Stimulated activated CD4-positive, alpha-beta T cell treated with anti-CD3 and anti-CD28 coated beads, Interleukin-4, amount 100 ng/mL, for 48 hours (primary cell): ENCODE results near the gene CA9.
A peak's percentile ranks its signal among the peaks of the same experiment; 100 is the strongest.
"Not testable (repeated sequence)": the region's sequence is repeated elsewhere in the genome, so short reads cannot be mapped to it uniquely, and the experiment has no call there.

Experiments used
- DNase-seq, 2 donors: peaks; one replicate each; pipeline ENCODE4 v3.0.0-alpha.2; 2020; ENCODE audit warnings: low read depth in 2 of 2

The CA9 gene

DNA sequence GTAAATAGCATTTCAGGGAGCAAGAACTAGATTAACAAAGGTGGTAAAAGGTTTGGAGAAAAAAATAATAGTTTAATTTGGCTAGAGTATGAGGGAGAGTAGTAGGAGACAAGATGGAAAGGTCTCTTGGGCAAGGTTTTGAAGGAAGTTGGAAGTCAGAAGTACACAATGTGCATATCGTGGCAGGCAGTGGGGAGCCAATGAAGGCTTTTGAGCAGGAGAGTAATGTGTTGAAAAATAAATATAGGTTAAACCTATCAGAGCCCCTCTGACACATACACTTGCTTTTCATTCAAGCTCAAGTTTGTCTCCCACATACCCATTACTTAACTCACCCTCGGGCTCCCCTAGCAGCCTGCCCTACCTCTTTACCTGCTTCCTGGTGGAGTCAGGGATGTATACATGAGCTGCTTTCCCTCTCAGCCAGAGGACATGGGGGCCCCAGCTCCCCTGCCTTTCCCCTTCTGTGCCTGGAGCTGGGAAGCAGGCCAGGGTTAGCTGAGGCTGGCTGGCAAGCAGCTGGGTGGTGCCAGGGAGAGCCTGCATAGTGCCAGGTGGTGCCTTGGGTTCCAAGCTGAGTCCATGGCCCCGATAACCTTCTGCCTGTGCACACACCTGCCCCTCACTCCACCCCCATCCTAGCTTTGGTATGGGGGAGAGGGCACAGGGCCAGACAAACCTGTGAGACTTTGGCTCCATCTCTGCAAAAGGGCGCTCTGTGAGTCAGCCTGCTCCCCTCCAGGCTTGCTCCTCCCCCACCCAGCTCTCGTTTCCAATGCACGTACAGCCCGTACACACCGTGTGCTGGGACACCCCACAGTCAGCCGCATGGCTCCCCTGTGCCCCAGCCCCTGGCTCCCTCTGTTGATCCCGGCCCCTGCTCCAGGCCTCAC, at the start of gene CA9:
CA9 (plus strand) TSS at position 797 of the 893 bp plus-strand sequence; CDS start at position 829, 32 bp downstream.
- DNase-seq, result no peak

DNA sequence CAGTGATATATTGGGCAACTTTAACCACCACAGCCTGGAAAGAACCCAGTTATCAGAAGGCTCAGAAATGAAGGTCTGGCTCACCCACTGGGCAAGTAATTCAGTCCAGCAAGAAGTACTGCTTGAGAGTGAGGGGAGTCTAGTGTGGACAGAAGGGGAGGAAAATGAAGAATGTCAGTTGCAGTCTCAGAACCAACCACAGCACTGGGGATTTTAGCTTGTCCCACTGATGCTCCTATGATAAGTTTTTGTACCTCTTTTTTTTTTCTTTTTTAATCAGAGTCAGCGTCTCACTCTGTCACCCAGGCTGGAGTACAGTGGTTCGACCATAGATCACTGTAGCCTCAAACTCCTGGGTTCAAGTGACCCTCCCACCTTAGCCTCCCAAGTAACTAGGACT, 46.2 kb upstream of the CA9 start:
- no peak for DNase-seq

DNA sequence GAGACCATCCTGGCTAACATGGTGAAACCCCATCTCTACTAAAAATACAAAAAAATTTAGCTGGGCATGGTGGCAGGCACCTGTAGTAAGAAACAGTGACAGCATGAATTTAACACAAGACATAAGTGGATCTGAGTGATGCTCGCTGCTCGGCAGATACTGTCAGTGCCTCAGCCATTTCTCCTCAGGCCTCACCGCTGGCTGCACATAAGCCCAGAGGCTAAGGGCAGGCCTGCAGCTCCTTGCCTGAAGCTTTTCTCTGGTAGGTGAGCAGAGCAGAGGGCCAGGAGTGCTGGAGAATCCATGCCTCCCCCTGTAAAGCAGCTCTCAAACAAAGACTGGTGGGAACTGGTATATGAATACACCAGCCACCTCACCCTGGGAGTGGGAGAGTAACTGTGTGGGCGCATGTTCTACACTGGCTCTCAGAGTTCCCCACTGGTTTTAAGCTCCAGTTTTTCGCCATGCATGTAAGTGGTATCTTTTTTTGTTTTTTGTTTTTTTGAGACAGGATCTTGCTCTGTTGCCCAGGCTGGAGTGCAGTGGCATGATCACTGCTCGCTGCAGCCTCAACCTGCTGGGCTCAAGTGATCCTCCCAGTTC, 45.2 kb upstream of the CA9 start:
- no peak for DNase-seq

DNA sequence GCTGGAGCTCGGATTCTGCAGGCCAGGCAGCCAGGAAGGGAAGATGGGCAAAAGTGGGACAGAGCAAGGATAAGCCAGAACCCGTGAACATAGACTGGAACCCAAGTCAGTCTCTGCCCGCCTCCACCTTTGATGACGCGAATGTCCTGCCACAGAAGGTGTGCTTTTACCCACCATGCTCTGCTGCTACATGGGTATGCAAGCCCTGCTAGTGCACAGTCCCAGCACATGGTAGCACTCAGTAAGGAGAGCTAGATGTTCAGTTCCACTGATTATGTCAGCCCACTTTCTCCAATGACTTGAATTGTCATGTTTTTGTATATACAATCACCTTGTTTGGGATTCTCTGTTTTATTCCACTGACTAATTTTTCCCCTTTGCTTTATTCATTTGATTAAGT, 44.1 kb upstream of the CA9 start:
- no peak for DNase-seq

DNA sequence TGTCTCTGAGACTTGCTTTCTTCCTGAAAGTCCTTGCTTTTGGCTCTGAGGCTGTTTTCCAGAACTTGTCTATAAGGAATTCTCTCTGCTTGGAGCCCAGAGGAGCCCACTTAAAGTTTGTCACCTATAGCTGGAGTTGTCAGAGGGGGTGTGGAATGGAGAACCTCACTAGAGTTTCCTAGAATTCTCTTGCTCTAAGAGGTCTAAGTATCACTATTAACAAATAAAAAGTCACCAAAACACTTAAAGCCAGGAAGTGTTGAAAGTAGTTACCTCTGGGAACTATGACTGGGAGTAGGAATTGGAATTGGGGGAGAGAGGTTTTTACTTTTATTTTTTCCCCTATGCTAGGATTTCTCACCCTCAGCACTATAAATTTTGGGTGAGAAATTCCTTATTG, 38.0 kb upstream of the CA9 start:
- DNase-seq, result no peak

DNA sequence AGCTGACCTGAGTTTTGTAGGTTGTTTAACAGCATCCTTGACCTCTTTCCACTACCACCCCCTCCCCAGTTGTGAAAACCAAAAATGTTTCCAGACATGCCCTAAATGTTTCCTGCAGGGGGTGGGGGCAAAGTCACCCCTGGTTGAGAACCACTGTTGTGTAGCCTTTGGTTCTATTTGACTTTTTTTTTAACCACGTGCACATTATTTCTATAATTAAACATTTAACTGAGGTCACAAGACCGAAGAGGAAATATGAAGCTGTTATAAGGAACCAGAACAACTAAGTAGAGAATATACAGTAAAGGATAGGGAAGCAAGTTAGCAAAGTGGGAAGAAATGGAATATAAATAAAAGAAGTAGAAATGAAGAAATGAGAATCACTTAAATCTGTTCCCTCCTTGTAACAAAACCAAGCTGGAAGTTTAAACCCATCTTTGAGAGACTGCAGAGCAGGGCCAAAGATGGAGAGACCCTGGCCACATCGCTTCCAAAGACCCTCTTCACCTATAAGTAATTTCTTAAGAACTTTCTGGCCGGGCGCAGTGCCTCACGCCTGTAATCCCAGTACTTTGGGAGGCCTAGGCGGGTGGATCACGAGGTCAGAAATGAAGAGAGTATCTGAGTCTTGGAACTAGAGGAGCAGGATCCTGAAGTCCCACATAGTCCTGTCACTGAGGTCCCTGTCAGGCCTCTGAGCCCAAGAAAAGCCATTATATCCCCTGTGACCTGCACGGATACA, 37.4 kb upstream of the CA9 start:
- no peak for DNase-seq

DNA sequence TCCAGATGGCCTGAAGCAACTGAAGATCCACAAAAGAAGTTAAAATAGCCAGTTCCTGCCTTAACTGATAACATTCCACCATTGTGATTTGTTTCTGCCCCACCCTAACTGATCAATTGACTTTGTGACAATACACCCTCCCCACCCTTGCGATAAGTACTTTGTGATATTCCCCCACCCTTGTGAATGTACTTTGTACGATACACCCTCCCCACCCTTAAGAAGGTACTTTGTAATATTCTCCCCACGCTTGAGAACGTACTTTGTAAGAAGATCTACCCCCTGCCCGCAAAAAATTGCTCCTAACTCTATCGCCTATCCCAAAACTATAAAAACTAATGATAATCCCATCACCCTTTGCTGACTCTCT, 36.9 kb upstream of the CA9 start:
- not testable (repeated sequence) for DNase-seq

DNA sequence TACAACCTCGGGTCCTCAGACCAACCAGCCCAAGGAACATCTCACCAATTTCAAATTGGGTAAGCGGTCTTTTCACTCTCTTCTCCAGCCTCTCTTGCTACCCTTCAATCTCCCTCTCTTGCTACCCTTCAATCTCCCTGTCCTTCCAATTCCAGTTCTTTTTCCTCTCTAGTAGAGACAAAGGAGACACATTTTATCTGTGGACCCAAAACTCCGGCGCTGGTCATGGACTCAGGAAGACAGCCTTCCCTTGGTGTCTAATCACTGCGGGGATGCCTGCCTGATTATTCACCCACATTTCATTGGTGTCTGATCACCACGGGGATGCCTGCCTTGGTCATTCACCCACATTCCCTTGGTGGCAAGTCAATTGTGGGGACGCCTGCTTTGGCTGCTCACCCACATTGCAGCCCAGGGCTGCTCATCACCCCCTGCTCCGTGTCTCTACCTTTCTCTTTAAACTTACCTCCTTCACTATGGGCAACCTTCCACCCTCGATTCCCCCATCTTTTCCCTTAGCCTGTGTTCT, 36.2 kb upstream of the CA9 start:
- DNase-seq, result not testable (repeated sequence)

DNA sequence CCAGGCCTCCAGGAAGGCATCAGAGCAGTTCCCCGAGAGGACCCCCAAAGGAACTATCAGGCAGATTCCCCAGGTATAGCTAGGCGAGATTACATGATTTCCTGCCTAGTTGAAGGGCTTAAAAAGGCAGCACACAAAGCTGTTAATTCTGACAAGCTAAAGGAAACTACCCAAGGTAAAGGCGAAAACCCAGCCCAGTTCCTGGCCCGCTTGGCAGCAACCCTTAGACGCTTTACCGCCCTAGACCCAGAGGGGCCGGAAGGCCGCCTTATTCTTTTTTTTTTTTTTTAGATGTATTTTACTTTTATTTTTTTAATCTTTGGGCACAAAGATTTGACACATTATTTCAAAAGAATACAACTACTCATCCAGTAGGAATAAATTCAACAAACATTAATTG, 35.0 kb upstream of the CA9 start:
- DNase-seq, result not testable (repeated sequence)

DNA sequence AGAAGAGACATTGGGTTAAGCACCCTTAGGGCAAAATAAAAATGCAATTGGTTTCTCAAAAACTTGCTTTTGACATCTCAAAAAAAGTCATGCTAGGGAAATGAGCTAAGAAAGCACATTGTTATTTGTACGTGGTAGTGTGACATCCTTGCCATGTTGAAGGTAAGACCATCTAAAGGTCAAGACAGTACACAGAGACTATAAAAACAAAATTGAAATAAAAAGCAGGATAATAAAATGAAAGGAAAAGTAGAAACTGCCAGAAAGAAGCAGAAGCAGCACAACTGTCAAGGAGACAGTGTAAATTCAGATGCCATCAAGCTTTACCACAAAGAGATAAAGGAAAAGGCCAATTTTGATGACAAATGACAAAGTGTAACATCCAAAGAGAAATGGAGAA, 34.5 kb upstream of the CA9 start:
- not testable (repeated sequence) for DNase-seq

DNA sequence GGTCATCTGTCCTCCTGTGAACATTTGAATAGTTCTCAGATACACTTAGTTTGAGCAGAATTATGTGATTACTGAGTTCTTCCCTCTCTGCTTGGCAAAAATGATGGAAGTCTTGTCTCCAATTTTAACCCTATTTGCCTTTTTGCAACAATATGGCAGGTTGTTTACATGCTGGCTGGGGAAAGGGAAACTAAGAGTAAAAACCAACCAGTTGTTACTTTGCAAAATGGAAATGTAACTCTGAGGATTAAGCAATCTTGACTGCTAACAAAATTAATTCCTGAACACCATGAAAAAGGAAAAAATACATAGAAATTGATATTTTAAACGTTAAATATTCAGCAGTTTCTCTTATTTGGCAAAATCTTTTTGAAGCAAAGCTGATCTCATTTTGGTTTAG, 34.1 kb upstream of the CA9 start:
- no peak for DNase-seq

DNA sequence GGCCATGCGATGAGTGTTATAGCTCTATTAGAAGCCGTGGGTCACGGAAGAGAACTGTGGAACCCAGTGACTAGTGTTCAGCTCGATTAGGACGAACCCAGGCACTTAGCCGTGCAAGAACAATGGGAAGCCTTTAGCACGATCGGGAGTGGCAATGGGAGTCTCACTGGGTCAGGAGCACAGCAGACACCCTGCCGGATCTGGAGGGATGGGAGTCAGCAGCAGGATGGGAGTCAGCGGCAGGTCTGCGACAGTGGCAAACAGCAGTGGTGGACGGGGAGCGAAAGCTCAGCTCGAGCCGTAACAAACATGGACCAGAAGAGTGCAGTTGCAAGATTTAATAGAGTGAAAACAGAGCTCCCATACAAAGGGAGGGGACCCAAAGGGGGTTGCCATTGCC, 33.3 kb upstream of the CA9 start:
- not testable (repeated sequence) for DNase-seq

DNA sequence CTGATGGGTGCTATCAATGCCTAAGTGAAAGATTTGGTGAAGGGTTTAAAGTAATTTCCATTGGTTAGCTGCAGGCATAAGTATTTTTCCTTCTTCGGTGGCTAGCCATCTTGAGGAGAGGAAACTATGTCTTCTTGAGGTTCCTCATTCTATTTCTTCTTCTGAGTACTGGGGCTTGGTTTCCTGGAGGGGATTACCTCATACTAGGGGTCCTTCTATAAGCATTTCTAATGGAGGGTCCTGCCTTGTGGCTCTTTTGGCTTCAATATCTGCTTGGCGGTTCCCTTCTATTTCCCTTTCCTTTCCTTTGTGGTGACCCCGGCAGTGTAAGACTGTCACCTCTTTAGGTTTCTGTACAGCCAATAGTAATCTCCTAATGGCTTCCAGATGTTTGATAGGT, 32.2 kb upstream of the CA9 start:
- not testable (repeated sequence) for DNase-seq

DNA sequence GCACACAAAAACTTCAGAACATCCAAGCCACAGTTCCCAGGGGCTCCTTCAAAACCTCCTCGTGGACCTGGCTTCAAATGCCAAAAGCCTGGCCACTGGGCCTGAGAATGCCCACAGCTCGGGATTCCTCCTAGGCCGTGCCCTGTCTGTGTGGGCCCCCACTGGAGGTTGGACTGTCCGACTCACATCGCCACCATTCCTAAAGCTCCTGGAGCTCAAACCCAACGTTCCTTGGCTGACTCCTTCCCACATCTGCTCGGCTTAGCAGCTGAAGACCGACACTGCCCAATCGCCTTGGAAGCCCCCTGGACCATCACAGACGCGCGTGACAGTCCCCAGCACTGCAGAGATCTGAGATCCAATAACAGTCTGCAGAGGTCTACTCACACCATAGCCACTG, 30.7 kb upstream of the CA9 start:
- no peak for DNase-seq

DNA sequence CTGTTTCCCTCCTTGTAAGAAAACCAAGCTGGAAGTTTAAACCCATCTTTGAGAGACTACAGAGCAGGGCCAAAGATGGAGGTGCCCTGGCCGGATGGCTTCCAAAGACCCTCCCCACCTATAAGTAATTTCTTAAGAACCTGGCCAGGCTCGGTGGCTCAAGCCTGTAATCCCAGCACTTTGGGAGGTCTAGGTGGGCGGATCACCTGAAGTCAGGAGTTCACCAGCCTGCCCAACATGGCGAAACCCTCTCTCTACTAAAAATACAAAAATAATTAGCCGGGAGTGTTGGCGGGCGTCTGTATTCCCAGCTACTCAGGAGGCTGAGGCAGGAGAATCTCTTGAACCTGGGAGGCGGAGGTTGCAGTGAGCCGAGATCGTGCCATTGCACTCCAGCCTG, 28.0 kb upstream of the CA9 start:
- not testable (repeated sequence) for DNase-seq

DNA sequence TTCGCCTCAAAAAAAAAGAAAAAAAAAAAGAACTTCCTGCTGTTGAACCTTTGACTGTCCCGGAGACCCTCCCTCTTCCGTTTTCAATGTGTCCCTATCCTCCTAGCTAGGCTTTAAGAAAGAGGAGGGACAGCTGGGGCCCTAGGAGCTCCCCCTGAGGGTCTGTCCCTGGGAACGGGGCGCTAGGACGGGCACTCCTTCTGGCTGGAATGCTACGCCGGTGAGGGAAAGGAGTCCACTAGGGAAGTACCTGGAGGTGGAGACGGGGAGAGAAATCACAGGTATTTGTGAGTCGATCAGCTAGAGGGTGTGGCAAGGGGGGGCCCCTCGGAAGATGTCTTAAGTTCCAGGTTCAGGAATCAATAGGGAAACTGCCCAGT, 27.6 kb upstream of the CA9 start:
- DNase-seq, result no peak

DNA sequence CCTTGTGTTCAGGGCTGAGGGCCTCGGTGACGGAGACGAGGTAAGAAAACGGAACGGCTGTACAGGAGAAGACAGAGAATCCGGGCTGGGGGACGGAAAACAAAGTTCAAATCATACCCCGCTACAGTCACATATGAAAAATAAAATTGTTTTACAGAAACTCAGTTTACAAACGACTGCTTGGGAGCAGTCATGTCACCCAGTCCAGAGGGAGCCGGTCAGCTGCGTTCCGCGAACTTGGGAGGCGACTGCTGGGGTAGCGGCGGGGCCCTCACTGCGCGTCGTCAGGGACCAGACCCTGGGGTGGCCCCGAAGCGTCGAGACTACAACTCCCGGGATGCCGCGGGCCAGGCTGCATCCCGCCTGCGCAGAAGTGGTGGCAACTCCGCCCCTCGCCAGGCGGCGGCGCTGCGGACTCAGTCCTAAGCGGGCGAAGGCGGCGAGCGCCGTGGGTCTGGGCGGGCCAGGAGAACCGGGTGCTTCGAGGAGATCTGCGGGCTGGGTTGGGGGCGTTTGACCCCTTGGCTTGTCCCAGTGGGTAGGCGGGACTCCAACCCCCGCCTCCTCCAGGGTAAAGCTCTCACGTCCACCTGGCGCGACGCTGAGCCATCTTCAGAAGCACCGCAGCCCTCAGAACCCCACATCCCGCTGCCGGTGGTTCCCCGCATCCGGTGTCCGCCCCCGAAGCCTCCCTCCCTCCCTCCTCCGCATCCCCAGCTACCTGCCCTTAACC, 27.0 kb upstream of the CA9 start:
- DNase-seq, result peak; percentile 87 to 90

DNA sequence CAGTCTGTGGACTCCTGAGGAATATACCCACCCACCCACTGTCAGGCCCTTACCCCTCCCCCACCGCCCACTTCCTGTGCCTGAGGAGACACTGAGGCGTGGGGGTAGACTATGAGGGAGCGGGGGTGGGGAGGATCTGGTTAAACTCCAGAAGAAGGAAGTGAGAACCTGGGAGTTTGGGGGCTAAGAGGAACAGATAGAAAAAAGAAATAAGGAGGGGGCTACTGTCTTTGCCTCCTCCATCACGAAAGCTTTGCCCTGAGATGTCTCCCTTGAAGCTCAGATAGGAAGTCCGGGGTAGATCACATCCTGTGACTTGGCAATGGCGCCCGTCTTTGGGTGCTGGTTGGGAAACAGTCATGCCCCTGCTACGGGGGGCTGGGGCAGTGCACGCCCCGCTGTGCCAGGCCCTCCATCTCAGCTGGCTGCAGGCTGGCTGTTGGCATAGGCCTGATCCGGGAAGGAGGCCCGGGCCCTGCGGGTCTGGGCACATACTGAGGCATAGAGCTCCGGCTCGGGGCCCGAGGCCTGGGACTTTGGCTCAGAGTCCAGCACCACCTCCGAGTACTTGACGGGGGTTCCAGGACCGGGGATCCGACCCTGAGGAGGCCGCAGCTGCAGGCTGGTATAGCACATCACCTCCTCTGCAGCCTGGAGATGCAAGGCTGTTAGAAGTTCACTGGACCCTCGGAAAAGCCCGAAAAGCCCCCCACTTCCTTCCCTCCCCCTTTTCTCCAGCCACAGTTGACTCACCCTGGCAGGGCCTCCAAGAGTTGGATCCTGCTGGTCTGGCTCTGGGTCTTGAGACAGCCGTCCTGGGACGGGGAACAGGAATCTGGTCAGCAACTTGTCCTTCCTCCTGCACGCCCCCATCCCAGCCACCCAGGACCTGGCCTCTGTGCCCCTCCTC, 24.0 kb upstream of the CA9 start:
- DNase-seq, result no peak

DNA sequence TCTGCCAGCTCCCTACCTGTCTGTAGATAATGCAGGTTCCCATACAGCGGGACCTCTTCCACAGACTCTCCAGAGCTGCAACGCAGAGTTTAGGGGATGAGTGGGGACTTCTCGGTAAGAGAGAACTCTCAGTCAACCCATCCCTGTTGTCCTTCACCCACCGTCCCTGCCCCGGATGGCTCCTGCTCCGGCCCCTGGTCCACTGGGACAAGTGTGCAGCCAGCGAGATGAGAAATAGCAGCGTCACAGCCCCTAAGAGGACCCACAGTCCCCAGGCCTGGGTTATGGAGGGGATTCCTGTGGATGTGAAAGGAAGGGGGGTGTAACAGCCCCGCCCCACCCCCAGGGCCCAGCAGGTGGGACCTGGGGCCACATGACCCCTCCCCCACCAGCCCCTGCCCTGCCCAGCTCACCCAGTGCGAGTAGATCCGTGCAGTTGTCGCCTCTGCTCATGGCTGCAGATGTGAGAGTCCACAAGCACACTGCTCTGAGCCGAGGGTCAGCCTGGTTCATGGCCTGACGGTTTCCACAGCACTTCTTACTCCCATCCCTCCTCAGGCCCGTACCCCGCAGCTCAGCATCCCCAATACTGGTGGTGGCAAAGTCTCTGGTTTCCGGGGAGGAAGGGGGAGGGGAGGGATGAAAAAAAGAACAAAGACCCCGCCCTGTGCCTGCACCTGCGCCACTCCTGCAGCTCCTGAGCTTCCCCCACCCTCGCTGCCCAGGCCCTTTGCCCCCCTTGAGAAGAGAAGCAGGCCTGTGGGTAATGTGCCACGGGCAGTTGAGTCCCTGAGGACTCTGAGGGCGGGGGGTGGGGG, 23.2 kb upstream of the CA9 start, which contains the start of gene SIT1:
SIT1 (minus strand) TSS at position 591 of the 818 bp plus-strand sequence; CDS start at position 513, 78 bp downstream.
- no peak for DNase-seq
